GM19463 (cell line): ENCODE data around the gene ELL2.

Experiments used
- ATAC-seq: cut with Tn5 transposase; IDR thresholded peaks from one replicate; pipeline ENCODE4 v1.9.1; 2021; ENCODE audit warnings: mild to moderate bottlenecking, moderate library complexity; ENCODE audit not compliant: unreplicated experiment

The ELL2 gene

DNA sequence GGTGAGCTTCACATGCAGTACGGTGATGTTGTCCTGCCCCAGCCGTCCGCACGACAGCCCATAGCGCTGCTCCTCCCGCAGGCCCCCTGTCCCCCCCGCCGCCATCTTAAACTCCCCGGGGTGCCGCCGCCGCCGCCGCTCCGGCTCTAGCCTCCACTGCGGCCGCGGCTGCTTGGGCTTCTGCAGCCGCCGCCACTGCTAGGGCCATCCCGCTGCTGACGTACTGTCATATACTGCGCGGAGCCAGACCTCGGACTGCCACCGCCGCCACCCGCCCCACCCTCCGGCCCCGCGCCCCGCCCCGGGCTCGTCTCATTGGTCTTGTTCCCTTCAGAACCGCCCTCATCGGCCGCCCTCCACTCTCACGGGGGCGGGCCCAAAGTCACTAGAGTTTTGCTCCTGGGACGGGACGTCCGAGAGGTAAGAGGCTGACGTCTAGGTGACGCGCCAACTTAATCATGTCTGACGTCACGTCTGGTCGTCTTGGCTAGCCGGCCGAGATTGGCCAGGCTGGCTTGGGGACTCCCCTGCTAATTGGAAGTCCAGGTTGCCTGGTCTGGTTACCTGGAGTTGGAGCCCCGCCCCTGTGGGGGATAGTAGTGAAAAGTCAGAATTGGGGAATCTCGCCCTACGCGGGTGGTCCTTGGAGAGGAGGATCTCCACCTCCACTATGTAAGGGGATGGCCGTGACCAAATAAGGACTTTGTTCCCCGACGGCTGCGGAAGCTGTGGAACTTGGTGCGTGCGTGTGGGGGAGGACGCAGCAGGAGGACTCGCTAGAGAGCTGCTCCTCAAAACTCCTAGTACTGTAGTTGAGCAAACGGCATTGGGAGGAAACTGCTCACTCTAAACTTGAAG, at the start of gene ELL2:
ELL2 (minus strand) TSS at position 235 of the 858 bp plus-strand sequence; CDS start at position 105, 130 bp downstream.
- peak; percentile 79 for ATAC-seq

DNA sequence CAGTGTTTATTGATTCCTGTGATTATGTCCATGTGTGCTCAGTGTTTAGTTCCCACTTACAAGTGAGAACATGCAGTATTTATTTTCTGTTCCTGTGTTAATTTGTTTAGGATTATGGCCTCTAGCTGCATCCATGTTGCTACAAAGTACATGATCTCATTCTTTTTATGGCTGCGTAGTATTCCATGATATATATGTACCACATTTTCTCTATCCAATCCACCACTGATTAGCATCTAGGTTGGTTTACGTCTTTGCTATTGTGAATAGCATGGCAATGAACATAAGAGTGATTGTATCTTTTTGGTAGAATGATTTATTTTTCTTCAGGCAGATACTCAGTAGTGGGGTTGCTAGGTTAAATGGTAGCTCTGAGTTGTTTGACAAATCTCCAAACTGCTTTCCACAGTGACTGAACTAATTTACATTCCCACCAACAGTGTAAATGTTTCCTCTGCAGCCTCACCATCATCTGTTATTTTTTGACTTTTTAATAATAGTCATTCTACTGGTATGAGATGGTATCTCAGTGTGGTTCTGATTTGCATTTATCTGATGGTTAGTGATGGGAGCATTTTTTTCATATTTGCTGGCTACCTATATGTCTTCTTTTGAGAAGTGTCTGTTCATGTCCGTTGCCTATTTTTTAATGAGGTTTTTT, 47.5 kb upstream of the ELL2 start:
- ATAC-seq = no peak

DNA sequence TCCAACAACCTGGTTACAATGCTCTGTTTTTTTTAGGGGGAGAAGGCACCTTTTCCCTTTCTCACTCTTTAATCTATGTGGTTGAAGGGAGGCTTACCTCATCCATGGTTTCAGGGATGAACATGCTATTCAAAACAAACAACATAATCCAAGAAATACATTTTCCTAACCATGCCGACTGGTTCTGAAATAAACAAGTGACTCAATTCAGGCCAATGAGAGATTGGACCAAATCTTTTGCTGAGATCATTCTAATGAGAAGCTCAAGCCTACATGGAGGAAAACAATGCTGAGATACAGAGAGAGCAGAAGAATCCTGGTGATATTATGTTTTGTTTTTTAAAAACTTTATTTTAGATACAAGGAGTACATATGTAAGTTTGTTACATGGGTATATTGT, 46.8 kb upstream of the ELL2 start:
- no peak for ATAC-seq

DNA sequence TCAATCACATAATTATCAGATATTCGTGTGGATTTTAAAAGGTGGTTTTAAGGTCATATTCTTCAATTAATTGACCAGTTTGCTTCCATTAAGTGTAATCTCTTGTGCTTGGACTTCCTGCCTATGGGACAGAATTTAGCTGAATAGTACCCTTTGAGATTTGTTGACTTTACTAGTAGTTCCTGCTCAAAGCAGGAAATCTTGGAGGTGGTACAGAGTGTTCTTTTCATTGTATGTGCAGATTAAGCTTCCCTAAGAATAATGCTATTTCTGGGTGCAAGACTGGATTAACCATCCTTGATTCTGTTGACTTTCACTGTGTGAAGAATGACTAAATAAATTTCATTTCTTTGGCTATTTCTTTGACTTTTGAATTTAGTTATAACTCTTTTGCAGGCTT, 45.4 kb upstream of the ELL2 start:
- no peak for ATAC-seq

DNA sequence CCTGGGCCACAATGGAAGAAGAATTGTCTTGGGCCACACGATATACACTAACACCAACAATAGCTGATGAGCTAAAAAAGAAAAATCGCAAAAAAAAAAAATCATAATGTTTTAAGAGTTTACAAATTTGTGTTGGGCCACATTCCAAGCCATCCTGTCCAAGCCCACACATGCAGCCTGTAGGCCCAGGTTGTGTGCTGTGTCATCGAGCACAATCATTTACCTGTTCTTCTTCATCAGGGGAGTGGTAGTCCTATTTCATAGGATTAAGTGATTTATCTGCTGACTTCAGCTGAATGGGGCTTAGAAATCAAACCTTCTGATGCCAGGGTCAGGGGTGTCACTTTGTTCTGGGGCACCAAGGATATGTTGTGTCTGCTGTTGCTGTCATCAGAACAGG, 44.6 kb upstream of the ELL2 start:
- ATAC-seq = no peak

DNA sequence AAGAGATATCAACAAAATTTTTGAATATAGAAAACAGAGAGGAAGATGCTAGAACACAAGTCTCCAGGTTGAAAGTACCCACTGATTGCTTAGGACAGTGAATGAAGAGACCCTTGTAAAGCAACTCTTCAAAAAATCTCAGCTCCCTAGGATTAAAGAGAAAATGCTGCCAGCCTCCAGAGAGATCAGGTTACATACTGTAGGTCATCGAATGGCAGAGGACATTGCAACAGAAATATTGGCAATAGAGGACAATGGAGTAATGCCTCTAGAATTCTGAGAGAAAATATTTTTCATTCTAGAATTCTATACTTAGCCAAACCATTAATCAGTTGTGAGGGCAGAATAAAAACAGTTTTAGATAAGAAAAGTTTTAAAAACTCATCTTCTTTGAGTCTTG, 43.1 kb upstream of the ELL2 start:
- no peak for ATAC-seq

DNA sequence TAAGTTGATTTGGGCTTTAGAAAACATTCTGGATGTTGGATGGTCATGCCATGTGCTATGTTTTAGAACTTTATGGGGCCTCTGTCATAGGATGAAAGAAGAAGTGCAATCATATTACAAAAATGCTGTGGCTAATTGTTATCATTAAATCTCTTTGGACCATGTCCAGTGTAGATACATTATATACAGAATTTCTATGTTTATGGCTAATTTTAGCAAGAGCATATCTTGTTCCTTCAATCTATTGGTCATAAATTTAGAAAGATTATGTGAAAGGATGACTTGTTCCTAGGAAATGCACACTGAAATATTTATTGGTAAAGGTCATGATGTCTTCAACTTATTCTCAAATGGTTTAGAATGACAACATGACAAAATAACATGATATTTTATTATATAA, 42.4 kb upstream of the ELL2 start:
- no peak for ATAC-seq

DNA sequence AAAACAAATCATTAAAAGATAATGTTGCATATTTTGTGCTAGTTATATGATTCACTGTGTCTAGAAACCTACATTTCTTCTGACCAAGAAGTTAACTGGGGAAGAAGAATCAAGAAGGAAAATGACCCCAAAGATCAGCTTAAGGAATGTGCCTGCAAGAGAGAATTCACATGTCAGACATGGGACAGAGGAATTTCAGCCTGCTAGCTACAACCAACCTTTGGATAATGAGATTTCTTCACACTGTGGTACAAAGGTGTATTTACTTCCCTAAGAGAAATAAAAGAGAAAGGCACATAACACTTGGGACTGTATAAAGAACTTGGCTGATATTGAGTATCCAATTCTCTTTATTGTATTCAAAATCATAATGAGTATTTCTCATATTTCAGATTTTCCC, 39.6 kb upstream of the ELL2 start:
- ATAC-seq = no peak

DNA sequence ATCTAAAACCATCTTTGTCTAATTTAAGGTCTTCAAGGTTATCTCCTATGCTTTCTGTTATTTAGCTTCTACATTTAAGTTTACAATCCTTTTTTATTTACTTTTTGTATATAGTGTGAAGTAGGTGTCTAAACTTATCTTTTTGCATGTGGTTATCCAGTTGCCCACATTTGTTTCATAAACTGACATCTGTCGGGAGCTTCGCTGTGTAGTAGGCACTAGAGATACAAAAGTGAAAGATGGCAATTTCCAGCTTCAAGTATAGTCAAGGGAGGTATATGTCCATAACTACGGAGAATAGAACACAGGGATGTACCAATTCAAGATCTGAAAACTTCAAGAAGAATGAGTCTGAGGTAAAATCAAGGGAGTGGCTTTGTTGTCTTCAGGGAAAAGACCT, 38.7 kb upstream of the ELL2 start:
- ATAC-seq = no peak

DNA sequence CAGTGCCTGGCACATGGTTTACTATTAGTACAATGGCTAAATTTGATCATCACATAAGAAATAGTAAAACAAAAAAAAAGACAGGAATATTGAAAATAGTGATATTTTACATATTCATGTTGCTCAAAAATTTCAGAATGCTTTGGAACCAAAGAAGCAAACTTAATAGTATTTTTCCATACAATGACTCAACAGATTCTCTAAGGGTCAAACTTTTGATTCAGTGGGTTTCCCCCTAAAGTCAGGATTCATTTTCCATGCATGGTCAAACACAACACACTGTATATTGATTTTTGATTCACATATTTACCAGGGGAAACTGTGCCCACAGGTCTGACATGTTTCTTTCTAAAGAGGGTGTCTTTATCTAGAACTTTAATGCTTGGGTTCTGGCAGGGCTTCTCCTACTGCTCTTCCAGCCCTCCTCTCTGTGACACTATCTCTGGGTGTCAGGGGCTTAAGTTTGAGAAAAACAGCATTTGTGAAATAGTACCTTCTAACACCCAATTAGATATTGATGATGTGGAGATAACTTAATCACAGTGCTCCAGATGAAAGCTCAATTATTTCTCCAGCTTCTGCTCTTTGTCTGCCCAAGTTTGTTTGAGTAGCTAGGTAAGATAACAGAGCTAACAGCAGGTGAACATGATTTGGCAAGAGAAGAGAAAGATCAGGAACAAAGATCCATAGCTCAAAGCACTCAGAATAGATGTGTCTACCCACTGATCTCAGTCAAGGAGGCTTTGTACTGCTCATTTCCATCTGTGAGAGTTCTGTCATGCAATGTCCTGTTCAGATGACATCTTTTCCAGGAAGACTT, 35.5 kb upstream of the ELL2 start:
- ATAC-seq = no peak

DNA sequence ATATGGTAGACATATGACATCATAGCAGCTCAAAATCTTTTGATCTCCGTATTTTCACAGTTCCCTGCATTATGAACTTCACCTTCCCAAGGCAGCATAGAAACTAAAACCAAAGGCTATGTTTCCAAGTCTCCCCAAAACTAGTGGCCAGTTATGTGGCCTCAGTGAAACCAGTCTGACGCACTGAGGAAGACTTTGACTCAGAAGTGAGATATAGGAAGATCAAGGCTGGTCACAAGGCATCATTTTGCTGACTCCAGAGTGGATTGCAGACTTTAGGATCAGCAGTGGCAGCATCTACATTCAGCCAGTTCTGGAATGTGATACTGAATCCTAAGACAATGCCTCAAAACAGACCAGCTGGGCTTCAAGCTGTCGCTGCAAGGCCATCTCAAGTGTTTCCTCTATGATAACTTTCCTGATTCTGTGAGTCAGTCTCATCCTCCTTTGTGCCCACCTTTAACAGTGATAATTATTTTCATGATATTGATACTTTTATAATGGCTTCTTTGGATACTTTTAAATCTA, 34.4 kb upstream of the ELL2 start:
- no peak for ATAC-seq

DNA sequence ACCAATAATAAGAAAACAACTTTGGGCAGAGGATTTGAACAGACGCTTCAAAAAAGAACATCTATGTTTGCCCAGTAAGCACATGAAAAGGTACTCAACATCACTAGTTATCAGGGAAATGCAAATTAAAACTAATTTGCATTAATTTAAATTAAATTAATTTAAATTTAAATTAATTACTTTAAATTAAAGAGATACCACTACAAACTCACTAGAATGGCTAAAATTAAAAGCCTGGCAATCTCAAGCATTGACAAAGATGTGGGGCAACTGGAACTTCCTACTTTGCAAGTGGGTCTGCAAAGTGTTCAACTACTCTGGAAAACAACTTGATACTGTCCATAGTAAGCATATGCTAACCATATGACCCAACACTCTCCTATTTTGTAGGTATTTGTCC, 32.1 kb upstream of the ELL2 start:
- ATAC-seq = no peak

DNA sequence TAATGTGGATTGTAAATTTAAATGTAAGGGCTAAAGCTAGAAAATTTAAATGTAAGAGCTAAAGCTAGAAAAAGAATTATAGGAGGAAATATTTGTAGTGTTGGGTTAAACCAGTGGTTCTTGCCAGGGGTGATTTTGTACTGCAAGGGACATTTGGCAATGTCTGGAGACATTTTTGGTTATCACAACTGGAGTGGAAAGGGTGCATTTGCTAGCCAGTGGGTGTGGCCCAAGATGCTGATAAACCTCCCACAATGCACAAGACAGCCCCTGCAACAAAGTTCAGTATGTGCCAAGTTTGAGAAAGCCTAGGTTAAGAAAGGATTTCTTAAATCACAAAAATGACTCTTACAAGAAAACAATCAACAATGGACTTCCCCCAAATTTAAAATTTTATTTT, 31.6 kb upstream of the ELL2 start:
- no peak for ATAC-seq

DNA sequence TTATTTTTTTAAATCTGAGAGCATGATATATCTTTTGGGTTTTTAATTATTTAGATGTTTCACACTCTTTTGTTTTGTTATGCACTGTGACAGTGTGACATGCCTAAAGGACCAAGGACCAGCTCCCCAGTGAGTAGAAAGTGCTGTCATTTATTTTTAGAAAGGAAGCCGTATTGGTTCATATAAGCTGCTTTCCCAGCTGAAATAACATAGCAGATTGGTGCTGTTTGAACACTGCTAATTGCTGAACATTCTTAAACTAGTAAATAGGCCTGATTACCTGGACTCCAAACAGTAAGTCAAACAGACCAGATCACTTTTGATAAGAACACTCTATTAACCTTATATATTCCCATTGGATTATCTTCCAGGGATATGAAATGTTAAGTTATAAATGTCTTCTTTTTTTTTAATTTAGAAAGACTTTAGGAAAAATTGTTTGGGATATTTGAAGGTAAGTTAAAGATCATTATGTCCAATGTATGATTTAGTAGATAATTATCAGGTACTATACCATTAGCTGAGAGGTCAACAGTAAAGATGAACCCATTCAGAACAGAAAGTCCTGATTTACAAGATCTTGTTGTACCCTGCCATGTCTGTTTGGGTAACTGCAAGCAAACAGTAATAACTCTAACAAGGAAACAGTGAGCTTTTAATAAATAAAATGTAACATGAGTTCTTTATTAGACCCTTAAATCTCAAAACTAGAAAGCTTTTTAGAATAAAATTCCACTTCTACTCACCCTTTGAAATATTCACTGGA, 27.8 kb upstream of the ELL2 start:
- no peak for ATAC-seq

DNA sequence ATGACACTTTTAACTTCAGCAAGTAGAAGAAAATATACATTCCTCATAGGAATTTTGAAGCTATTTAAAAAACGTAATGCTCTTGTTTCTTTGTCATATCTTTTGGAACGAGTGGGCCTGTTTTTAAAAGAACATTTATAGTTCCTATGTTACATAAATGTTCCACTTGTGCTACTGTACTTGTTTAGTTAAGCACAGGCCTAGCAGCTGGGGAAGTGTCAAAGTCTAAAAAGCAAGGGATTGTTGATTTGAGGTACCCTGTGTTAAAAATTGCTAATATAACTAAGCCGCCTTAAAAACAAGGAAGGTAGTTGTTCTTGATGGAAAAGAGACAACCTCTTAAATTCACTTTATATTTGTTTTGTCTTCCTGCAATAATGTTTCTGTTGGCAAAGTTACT, 27.2 kb upstream of the ELL2 start:
- no peak for ATAC-seq

DNA sequence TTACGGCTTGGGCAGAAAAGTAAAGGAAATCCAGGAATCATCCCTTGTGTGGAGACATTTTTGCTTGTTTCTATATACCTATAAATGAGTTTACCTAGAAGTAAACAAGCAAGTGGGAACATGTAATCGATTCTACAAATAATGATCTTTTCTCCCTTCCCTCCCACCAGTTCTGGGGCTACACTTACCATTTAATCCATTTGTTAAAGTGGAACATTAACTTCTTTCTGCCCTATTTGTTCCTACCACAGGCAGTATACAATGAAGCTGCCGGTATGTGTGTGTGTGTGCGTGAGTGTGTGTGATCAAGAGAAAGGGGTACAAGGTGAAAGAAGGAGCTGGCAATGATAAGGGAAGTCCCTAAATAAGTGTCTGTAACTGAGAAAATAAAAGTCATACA, 26.4 kb upstream of the ELL2 start:
- no peak for ATAC-seq

DNA sequence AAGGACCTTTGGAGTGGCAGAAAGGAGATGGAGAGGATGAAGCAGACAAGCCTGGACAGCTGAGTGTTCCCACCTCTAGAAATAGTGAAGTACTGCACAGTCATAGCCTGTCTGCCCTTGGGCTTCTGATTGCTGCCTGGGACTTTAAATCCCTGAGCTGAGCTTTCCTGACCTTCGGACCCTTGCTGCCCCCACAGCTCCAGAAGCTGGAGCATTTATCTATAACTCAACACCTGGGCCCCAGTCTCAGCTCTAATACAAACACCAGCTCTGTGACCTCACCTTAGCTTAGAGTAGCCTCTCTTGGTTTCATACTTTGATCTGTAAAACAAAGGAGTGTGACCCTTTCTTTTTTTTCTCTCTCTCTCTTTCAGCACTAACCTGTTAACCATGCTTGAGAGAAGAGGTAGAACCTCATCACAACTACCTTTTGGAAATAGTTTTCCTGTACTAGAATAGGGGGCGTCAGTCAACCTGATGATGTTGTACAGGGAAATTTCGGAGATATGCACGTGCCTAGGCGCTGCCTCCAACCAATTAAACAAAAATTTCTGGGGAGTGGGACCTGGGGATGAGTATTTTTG, 25.4 kb upstream of the ELL2 start:
- ATAC-seq = no peak

DNA sequence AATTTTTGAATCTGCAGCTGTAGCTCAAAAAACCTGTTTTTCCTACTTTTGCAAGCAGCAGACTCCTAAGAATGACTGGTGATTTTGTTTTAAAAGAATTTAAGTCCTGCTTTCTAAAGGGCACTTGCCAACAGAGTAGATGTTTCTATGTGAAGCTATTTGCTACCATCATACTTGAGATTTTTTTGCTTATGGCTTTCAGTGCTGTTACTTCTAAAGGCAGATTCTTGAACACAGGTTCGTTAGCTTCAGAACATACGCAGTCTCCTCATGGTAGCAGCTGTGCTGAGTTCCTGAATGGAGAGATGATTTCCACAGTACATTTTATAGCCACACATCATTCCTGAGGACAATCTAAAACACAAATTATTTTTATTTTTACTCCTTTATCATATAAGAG, 24.4 kb upstream of the ELL2 start:
- ATAC-seq = no peak

DNA sequence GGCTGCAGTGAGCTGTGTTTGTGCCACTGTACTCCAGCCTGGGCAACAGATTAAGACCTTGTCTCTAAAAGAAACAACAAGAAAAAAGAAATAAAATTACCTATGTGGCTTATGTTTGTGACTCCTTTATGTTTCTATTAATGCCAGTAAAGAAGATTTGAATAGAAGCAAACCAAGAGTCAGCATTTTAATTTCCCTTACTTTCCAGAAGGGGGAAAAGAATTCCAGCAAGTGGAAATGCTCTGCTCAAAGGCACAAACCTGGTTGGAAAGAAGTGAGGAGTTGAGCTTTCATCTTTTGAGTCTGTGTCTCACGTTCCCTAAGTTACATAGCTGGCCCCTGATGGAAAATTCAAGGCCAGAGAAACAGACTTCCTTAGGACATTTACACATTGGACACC, 23.6 kb upstream of the ELL2 start:
- no peak for ATAC-seq

DNA sequence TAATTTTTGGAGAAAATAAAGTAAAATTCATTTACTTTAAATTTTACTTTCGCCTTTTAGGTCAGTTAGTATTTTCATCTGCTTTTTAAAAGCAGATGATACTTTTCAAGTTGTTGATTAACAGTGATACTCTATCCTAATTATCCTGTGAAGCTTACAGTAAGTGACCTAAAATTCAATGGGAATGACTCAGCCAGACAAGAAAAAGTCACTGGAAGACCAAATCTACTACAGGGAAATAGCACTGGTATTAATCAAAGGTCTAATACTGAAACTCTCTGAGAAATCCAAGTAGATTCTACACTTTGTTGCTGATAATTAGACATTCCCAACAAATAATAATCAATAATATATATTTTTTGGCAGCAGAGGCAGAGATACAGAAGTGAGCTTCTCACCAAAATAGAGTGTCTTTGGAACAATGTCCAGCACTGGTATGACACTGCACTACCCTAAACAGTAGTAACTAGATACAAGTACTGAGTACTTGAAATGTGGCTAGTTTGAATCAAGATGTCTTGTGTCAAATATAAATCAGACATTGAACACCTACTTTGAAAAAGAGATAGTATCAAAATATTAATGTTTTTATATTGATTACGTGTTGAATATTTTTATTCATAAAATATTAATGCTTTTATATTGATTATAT, 22.8 kb upstream of the ELL2 start:
- no peak for ATAC-seq
